Endothelial cell (in vitro differentiated cells): Measurements from ENCODE around the gene DENND1B. TPM values are rescaled to one million over a fixed set of nuclear protein-coding genes. Genes with fewer than 3 reads are reported as not detected.

Source experiments
- DNase-seq: peaks from one replicate; pipeline ENCODE4 v3.0.0; 2021; ENCODE audit warnings: low spot score
- H3K27ac Mint-ChIP-seq: one replicate; pipeline ENCODE4 v1.8.0; 2021; ENCODE audit warnings: mixed read lengths, inconsistent platforms; ENCODE audit not compliant: unreplicated experiment
- H3K27me3 Mint-ChIP-seq: one replicate; pipeline ENCODE4 v1.8.0; 2021; ENCODE audit warnings: mild to moderate bottlenecking, moderate library complexity, mixed read lengths, inconsistent platforms; ENCODE audit not compliant: unreplicated experiment
- H3K36me3 Mint-ChIP-seq: one replicate; pipeline ENCODE4 v1.8.0; 2021; ENCODE audit warnings: mild to moderate bottlenecking, low read depth, mixed read lengths, inconsistent platforms; ENCODE audit not compliant: unreplicated experiment
- H3K4me1 Mint-ChIP-seq: one replicate; pipeline ENCODE4 v1.8.0; 2021; ENCODE audit warnings: mild to moderate bottlenecking, mixed read lengths, inconsistent platforms; ENCODE audit not compliant: unreplicated experiment
- H3K4me3 Mint-ChIP-seq: one replicate; pipeline ENCODE4 v1.8.0; 2021; ENCODE audit warnings: mild to moderate bottlenecking, mixed read lengths, inconsistent platforms; ENCODE audit not compliant: unreplicated experiment
- H3K9me3 Mint-ChIP-seq: one replicate; pipeline ENCODE4 v1.8.0; 2021; ENCODE audit warnings: mixed read lengths, inconsistent platforms; ENCODE audit not compliant: unreplicated experiment
- CTCF ChIP-seq: fragments of 200-600 bp; sonication (generic); IDR thresholded peaks from one replicate; pipeline ENCODE4 v1.5.0; 2021; ENCODE audit warnings: antibody characterized with exemption; ENCODE audit not compliant: unreplicated experiment
- total RNA-seq: library from RNA; stranded (reverse); fragmentation: NEBNext Ultra II Directional; extraction: Animal tissue kit (Norgen Biotek cat#: 25700); gene quantifications from one replicate; pipeline ENCODE4 v1.2.1, GENCODE V29; 2021; ENCODE audit not compliant: unreplicated experiment

DENND1B gene
- total RNA-seq, 1 donor from 2014 or later: 7.5 TPM

DNA sequence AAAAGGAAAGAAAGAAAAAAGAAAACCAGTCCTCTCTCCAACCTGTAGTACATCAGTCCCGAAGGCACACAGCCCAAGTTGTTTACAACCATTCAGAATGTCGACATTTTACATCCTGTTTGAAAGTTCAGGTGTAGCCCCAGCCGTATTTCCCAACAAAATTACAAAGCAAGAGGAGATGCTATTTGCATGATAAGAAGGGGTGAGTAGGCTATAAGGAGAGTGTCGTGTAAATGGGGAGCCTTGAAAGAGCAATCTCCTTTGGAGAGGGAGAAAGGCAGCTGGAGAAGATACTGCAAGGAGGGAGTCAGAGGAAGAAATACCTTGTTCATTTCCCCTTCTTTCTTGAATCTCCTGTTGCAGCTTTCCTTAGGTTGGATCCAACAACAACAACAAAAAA, 35.5 kb upstream of the DENND1B start:
- H3K4me3 Mint-ChIP-seq: no peak overlapping the region
- no peaks in the 10 kb centered on the region for H3K9me3 Mint-ChIP-seq
- DNase-seq: no peak
- H3K36me3 Mint-ChIP-seq: no peaks in the 10 kb centered on the region
- peaks cover 3% of the 10 kb centered on the region for H3K27me3 Mint-ChIP-seq
- no peak overlapping the region for H3K27ac Mint-ChIP-seq
- TF ChIP-seq CTCF: no peak
- H3K4me1 Mint-ChIP-seq: peaks cover 2% of the 10 kb centered on the region

DNA sequence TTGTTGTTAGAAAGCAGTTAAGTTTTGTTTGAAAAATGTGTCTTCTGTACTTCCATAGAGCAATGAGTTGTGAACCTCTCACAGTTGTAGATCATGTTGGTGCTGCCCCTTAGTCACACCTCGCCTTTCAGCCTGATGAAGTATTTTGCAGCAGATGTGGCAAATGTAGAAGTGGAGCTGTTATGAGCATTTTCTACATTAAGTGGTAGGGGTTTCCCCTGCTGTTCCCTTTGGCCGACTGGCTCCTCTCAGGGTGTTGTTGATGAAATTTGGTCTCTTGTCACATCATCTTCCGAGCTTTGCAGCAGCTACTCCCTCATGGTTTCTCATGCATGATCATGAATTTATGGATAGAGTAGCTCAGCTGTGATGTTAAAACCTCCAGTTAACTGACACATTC, 33.6 kb upstream of the DENND1B start:
- Mint-ChIP-seq H3K27ac (no peak overlapping the region), H3K9me3 (no peaks in the 10 kb centered on the region), H3K36me3 (no peaks in the 10 kb centered on the region), H3K27me3 (peaks cover 3% of the 10 kb centered on the region), H3K4me3 (no peak overlapping the region), H3K4me1 (peaks cover 2% of the 10 kb centered on the region)
- TF ChIP-seq CTCF: no peak
- no peak for DNase-seq

DNA sequence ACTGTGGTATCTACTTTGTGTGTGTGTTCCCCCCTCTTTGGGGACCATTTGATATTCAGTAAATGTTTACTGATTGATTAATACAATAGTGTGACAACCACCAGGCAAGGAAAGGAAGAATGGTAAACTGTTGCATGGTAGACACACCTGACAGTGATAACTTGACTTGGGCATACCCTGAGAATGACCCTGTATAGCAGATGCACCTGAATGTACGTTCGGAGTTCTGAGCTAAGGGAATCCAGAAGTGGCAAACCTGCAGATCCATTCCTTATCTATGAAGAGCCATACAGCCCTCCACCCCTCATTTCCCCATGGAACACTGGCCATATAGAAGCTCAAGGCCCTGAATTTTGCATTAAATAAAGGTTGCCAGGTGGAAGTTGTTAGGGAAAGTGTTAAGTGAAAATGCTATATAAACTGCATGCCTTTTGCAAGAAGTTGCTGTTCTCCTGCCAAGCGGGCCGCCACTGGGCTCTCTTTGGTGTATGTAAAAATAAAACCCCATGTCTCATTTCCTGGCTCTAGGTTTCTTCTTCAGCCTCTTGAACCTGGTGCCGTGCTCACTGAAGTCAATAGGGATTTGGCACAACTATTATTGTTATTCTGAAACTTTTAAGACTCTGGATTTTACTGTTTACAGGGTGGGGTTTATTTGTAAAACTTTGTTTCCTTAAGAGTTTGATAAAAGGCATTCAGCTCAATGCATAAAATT, 32.6 kb upstream of the DENND1B start:
- Mint-ChIP-seq H3K4me1 (peaks cover 2% of the 10 kb centered on the region), H3K27me3 (peaks cover 3% of the 10 kb centered on the region), H3K36me3 (no peaks in the 10 kb centered on the region), H3K4me3 (no peak overlapping the region), H3K27ac (no peak overlapping the region), H3K9me3 (no peaks in the 10 kb centered on the region)
- DNase-seq: no peak
- TF ChIP-seq CTCF: no peak

GRCh38 chr1:197807216-197807615, 31.9 kb upstream of the DENND1B start:
- H3K4me1 Mint-ChIP-seq: peaks cover 2% of the 10 kb centered on the region
- no peaks in the 10 kb centered on the region for H3K36me3 Mint-ChIP-seq
- no peak overlapping the region for H3K27ac Mint-ChIP-seq
- no peak overlapping the region for H3K4me3 Mint-ChIP-seq
- peaks cover 3% of the 10 kb centered on the region for H3K27me3 Mint-ChIP-seq
- no peak for TF ChIP-seq CTCF
- no peaks in the 10 kb centered on the region for H3K9me3 Mint-ChIP-seq
- DNase-seq: no peak

- peaks cover 2% of the 10 kb centered on the region for H3K4me1 Mint-ChIP-seq
- H3K4me3 Mint-ChIP-seq: no peak overlapping the region
- no peak for DNase-seq
- H3K27ac Mint-ChIP-seq: no peak overlapping the region
- no peak for TF ChIP-seq CTCF
- no peaks in the 10 kb centered on the region for H3K9me3 Mint-ChIP-seq
- peaks cover 4% of the 10 kb centered on the region for H3K36me3 Mint-ChIP-seq
- H3K27me3 Mint-ChIP-seq: peaks cover 1% of the 10 kb centered on the region
Observed at GRCh38 chr1:197806718-197807117, 31.4 kb upstream of the DENND1B start.
